Stimulated activated naive CD8-positive, alpha-beta T cell treated with anti-CD3 and anti-CD28 coated beads, Interleukin-15, amount 100 ng/mL, for 72 hours (primary cell): Measurements from ENCODE around the gene RHBDL3.
"Not testable (repeated sequence)": the region's sequence is repeated elsewhere in the genome, so short reads cannot be mapped to it uniquely, and the experiment has no call there.

Experiments used
- ATAC-seq: fragments of 150-1000 bp; cut with Tn5 transposase; 2 replicates; pipeline ENCODE4 v1.10.0; 2021; ENCODE audit warnings: mild to moderate bottlenecking, moderate library complexity
- DNase-seq, 2 donors: peaks; one replicate each; pipeline ENCODE4 v3.0.0; 2021 to 2022
- H3K27ac Mint-ChIP-seq, 2 donors: one replicate each; pipeline ENCODE4 v1.8.0; 2022; ENCODE audit warnings: mild to moderate bottlenecking in 2 of 2, mixed read lengths in 2 of 2, moderate library complexity in 2 of 2
- H3K27me3 Mint-ChIP-seq: one replicate; pipeline ENCODE4 v1.8.0; 2022; ENCODE audit warnings: mixed read lengths
- H3K4me1 Mint-ChIP-seq: one replicate; pipeline ENCODE4 v1.8.0; 2022; ENCODE audit warnings: mild to moderate bottlenecking, mixed read lengths
- H3K4me3 Mint-ChIP-seq, 2 donors: one replicate each; pipeline ENCODE4 v1.8.0; 2022; ENCODE audit warnings: mild to moderate bottlenecking in 2 of 2, mixed read lengths in 2 of 2, moderate library complexity in 1 of 2
- H3K9me3 Mint-ChIP-seq, 2 donors: one replicate each; pipeline ENCODE4 v1.8.0; 2022; ENCODE audit warnings: mixed read lengths in 2 of 2

The RHBDL3 gene

GRCh38 chr17:32349854-32350665 is 84.4 kb downstream of the RHBDL3 start, which contains the start of gene ZNF207:
ZNF207 (plus strand) TSS chr17:32350157; CDS start chr17:32350286, 129 bp downstream.
- no peaks in the 10 kb centered on the region for H3K27me3 Mint-ChIP-seq
- H3K27ac Mint-ChIP-seq: peak within 1 kb of the TSS; percentile 98 to 99
- no peaks in the 10 kb centered on the region for H3K9me3 Mint-ChIP-seq
- ATAC-seq: peak; percentile 96
- peak; percentile 94 to 97 for DNase-seq
- H3K4me3 Mint-ChIP-seq: peak within 1 kb of the TSS; percentile 86 to 88
- peaks cover 20% of the 10 kb centered on the region for H3K4me1 Mint-ChIP-seq

- no peaks in the 10 kb centered on the region for H3K27me3 Mint-ChIP-seq
- DNase-seq (no peak), ATAC-seq (peak; percentile 59)
- H3K4me3 Mint-ChIP-seq: peak overlapping the region; percentile 86 to 88
- no peaks in the 10 kb centered on the region for H3K9me3 Mint-ChIP-seq
- H3K27ac Mint-ChIP-seq: peak overlapping the region; percentile 98 to 99
- H3K4me1 Mint-ChIP-seq: peaks cover 28% of the 10 kb centered on the region
Observed at GRCh38 chr17:32350666-32351418, 85.2 kb downstream of the RHBDL3 start.

- H3K9me3 Mint-ChIP-seq, H3K27me3 Mint-ChIP-seq, DNase-seq, ATAC-seq, H3K27ac Mint-ChIP-seq: not testable (repeated sequence)
- H3K4me3 Mint-ChIP-seq: peak overlapping the region; percentile 86 to 88
- H3K4me1 Mint-ChIP-seq: peaks cover 37% of the 10 kb centered on the region
Observed at GRCh38 chr17:32352734-32353133, 87.1 kb downstream of the RHBDL3 start.

- no peak for ATAC-seq
- H3K4me1 Mint-ChIP-seq: peaks cover 48% of the 10 kb centered on the region
- H3K27me3 Mint-ChIP-seq: no peaks in the 10 kb centered on the region
- H3K9me3 Mint-ChIP-seq: no peaks in the 10 kb centered on the region
- peak overlapping the region; percentile 32 to 59 for H3K4me3 Mint-ChIP-seq
- no peak for DNase-seq
- H3K27ac Mint-ChIP-seq: peak overlapping the region; percentile 3 to 38
Observed at GRCh38 chr17:32355649-32356377, 90.2 kb downstream of the RHBDL3 start.

GRCh38 chr17:32356378-32356743 is 90.7 kb downstream of the RHBDL3 start:
- DNase-seq (no peak), ATAC-seq (no peak)
- peaks cover 53% of the 10 kb centered on the region for H3K4me1 Mint-ChIP-seq
- H3K27me3 Mint-ChIP-seq: no peaks in the 10 kb centered on the region
- H3K4me3 Mint-ChIP-seq: no peak overlapping the region
- H3K9me3 Mint-ChIP-seq: no peaks in the 10 kb centered on the region
- peak overlapping the region in 1 of 2 donors; percentile 80 for H3K27ac Mint-ChIP-seq

GRCh38 chr17:32356750-32357149 is 91.1 kb downstream of the RHBDL3 start:
- Mint-ChIP-seq H3K27me3 (no peaks in the 10 kb centered on the region), H3K4me3 (no peak overlapping the region), H3K27ac (peak overlapping the region in 1 of 2 donors; percentile 80), H3K9me3 (no peaks in the 10 kb centered on the region), H3K4me1 (peaks cover 55% of the 10 kb centered on the region)
- no peak for DNase-seq
- ATAC-seq: no peak

GRCh38 chr17:32357615-32358014 is 92.0 kb downstream of the RHBDL3 start:
- H3K4me3 Mint-ChIP-seq: no peak overlapping the region
- H3K9me3 Mint-ChIP-seq: no peaks in the 10 kb centered on the region
- H3K4me1 Mint-ChIP-seq: peaks cover 59% of the 10 kb centered on the region

GRCh38 chr17:32361270-32361669 is 95.6 kb downstream of the RHBDL3 start:
- Mint-ChIP-seq H3K9me3 (no peaks in the 10 kb centered on the region), H3K27ac (peak overlapping the region in 1 of 2 donors; percentile 52), H3K4me3 (no peak overlapping the region), H3K27me3 (no peaks in the 10 kb centered on the region), H3K4me1 (peaks cover 46% of the 10 kb centered on the region)
- DNase-seq (no peak), ATAC-seq (no peak)

More at GRCh38 chr17:32357615-32358014, 92.0 kb downstream of the RHBDL3 start:
- H3K27ac Mint-ChIP-seq: no peak overlapping the region
- no peak for ATAC-seq
- no peaks in the 10 kb centered on the region for H3K27me3 Mint-ChIP-seq
- DNase-seq: no peak

GRCh38 chr17:32370426-32370825 is 104.8 kb downstream of the RHBDL3 start:
- Mint-ChIP-seq H3K4me3 (no peak overlapping the region), H3K9me3 (no peaks in the 10 kb centered on the region), H3K27ac (peak overlapping the region in 1 of 2 donors; percentile 10), H3K4me1 (peaks cover 31% of the 10 kb centered on the region), H3K27me3 (no peaks in the 10 kb centered on the region)
- ATAC-seq (peak; percentile 58), DNase-seq (no peak)
